ENCODE measurements around the gene ACKR1.

The ACKR1 gene

DNA sequence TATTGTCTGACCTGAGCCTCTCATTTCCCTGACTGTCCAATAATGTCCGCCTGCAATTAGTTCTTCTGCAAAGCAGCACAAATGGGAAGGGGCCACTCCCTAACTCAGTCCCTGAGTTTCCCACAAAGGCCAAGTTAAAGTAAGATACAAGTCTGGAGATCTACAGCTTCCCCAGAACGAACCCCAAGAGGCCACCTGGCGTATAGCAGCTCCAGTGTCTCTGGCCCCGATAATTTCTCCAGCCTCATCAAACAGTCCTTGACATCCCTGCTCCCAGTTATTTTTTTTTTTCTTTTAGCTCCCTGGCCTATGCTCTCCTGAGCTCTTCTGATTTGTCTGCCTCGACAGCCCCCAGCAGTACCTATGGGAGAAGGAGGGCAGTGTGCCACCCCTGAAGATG, 8.1 kb upstream of the ACKR1 start:
- DNase-seq, result no peak
- Histone ChIP-seq H3K4me3 (ENCODE audit: low read depth, low read length) (no peak overlapping the region), H3K27me3 (no peaks in the 10 kb centered on the region), H3K9me3 (no peaks in the 10 kb centered on the region), H3K4me1 (no peaks in the 10 kb centered on the region), H3K36me3 (no peaks in the 10 kb centered on the region)
- TF ChIP-seq, protein P1, sequence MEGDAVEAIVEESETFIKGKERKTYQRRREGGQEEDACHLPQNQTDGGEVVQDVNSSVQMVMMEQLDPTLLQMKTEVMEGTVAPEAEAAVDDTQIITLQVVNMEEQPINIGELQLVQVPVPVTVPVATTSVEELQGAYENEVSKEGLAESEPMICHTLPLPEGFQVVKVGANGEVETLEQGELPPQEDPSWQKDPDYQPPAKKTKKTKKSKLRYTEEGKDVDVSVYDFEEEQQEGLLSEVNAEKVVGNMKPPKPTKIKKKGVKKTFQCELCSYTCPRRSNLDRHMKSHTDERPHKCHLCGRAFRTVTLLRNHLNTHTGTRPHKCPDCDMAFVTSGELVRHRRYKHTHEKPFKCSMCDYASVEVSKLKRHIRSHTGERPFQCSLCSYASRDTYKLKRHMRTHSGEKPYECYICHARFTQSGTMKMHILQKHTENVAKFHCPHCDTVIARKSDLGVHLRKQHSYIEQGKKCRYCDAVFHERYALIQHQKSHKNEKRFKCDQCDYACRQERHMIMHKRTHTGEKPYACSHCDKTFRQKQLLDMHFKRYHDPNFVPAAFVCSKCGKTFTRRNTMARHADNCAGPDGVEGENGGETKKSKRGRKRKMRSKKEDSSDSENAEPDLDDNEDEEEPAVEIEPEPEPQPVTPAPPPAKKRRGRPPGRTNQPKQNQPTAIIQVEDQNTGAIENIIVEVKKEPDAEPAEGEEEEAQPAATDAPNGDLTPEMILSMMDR (IDR thresholded peaks at IDR 0.05; ENCODE audit: low read depth, low read length), result peak; percentile 22; the same call in 1 of the 2 replicates

DNA sequence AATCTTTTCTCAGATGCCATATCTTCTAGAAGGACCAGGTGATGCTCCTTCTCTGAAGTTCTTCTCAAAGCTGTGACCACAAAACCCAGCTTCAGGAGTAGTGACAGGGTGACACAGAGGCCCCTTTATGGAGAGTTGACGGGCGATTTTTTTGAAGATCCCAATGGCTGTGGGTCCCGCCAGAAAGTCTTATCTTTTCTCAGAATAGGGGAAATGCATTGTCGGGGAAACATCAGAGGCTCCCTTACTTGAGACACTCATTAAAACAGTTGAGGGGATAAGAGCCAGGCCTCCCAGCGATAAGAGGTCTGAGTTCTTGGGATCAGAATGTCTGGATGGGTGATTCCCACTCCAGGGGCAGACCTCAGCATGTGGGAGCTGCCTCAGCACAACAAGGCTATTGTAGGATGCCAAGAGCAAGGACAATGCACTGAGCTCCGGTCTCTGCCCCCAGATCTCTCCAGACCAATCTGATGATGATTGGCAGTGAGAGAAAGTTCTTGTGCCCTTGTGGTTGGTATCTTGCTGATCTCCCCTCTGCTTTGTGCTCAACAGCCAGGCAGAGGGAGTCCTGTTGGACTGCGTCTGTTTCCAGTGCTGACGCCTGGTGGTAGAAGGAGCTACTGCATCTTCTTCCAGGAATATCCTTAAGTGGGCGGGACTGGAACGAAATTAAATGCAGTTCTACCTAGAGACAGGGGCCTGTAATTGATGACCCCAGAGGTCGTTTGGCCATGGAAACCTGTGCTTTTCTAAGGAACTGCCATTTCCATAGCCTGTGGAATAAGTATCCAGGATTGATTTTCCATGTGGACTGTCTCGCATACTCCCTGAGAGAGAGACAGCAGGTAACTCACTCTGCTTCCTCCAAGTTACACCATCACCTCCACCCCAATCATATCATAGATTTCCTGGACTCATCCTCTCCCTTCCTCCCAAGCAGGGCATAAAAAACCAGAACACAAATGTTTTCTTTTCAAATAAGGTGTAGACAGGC, 6.8 kb upstream of the ACKR1 start:
- TF ChIP-seq, protein P1 (IDR thresholded peaks at IDR 0.05; ENCODE audit: low read depth, low read length), result peak; percentile 89
- Histone ChIP-seq H3K27me3 (no peaks in the 10 kb centered on the region), H3K36me3 (no peaks in the 10 kb centered on the region), H3K4me1 (no peaks in the 10 kb centered on the region), H3K9me3 (no peaks in the 10 kb centered on the region), H3K4me3 (ENCODE audit: low read depth, low read length) (no peak overlapping the region)
- DNase-seq, result peak; percentile 72

DNA sequence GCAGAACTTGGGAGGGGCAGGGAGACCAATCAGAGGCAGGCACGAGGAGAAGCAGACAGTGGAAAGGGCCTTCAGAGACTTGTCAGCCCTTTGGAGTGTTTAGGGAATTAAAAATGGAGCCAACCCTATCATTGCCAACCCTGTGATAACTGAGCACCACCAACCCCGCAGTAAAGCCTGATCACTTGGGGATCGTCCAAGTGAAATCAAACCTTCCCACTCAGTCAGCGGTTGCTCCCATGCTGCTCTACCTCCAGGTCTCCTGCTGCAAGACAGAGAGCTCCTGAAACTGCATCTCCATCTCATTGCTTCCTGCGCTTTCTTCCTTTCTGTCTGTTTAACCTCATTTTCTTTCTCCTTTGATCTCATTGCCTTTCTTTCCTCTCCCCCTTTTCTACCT, 4.8 kb upstream of the ACKR1 start:
- DNase-seq, result no peak
- H3K4me1 ChIP-seq, result no peaks in the 10 kb centered on the region
- H3K36me3 ChIP-seq, result no peaks in the 10 kb centered on the region
- no peak overlapping the region for H3K4me3 ChIP-seq (ENCODE audit: low read depth, low read length)
- H3K27me3 ChIP-seq, result no peaks in the 10 kb centered on the region; the same call in 1 of the 2 replicates
- H3K9me3 ChIP-seq, result no peaks in the 10 kb centered on the region
- TF ChIP-seq, protein P1 (IDR thresholded peaks at IDR 0.05; ENCODE audit: low read depth, low read length), result no peak

DNA sequence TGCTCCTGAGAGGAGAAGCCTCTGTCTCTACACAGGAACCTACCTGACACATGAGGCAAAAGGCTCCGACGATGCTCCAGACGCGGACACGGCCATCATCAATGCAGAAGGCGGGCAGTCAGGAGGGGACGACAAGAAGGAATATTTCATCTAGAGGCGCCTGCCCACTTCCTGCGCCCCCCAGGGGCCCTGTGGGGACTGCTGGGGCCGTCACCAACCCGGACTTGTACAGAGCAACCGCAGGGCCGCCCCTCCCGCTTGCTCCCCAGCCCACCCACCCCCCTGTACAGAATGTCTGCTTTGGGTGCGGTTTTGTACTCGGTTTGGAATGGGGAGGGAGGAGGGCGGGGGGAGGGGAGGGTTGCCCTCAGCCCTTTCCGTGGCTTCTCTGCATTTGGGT, 3.9 kb upstream of the ACKR1 start:
- no peak for DNase-seq
- TF ChIP-seq, protein P1 (IDR thresholded peaks at IDR 0.05; ENCODE audit: low read depth, low read length), result no peak
- no peaks in the 10 kb centered on the region for H3K36me3 ChIP-seq
- H3K9me3 ChIP-seq, result no peaks in the 10 kb centered on the region
- no peak overlapping the region for H3K4me3 ChIP-seq (ENCODE audit: low read depth, low read length)
- no peaks in the 10 kb centered on the region; the same call in 1 of the 2 replicates for H3K27me3 ChIP-seq
- H3K4me1 ChIP-seq, result no peaks in the 10 kb centered on the region

DNA sequence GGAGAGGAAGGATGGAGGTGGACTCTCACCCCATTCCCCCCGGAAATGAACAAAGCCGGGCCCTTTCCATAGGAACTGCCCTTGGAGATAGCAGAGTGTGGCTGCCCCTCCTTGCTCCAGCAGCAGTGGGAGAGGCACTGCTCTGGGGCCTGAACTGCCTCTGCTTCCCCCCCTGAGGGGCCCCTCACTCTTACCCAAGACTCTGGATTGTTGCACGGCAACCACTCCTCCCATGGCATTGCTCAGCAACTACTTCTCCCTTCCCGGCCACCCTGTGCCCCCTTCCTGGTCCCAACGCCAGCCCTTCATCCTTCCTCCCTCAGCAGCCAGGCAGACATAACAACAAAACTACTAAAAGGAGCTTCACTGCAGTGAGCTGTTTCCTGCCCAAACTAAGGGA, 3.0 kb upstream of the ACKR1 start:
- Histone ChIP-seq H3K36me3 (no peaks in the 10 kb centered on the region), H3K4me3 (ENCODE audit: low read depth, low read length) (no peak overlapping the region), H3K27me3 (no peaks in the 10 kb centered on the region; the same call in 1 of the 2 replicates), H3K9me3 (no peaks in the 10 kb centered on the region), H3K4me1 (no peaks in the 10 kb centered on the region)
- TF ChIP-seq, protein P1 (IDR thresholded peaks at IDR 0.05; ENCODE audit: low read depth, low read length), result no peak
- no peak for DNase-seq

DNA sequence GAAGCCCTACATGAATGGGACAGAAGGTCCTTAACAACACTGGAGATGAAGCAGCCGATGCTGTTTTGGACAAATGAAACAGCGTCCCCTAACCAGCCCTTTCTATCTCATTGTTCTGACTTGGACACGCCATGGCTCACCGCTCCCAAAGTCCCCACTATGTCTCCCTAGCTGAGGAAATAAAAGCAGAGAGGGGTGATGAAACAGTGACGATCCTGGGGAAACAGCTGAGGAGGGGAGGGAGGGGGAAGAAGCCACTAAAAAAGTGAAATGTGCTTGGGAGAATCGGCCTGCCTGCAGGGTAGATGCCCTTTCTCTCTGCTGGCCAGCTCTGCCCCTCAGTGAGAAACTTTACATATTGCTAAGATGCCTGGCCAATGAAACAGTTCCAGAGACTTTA, 1.1 kb upstream of the ACKR1 start:
- no peaks in the 10 kb centered on the region for H3K4me1 ChIP-seq
- DNase-seq, result no peak
- H3K4me3 ChIP-seq (ENCODE audit: low read depth, low read length), result no peak overlapping the region
- TF ChIP-seq, protein P1 (IDR thresholded peaks at IDR 0.05; ENCODE audit: low read depth, low read length), result no peak
- H3K36me3 ChIP-seq, result no peaks in the 10 kb centered on the region
- H3K9me3 ChIP-seq, result no peaks in the 10 kb centered on the region
- H3K27me3 ChIP-seq, result no peaks in the 10 kb centered on the region; the same call in 1 of the 2 replicates

All from BE2C (cell line).